Measurements from ENCODE around the gene TBC1D1. TPM values are rescaled to one million over a fixed set of nuclear protein-coding genes. Genes with fewer than 3 reads are reported as not detected.

Gene TBC1D1
- total RNA-seq, 1 experiment from 2014 or later, result 56.0 TPM

DNA sequence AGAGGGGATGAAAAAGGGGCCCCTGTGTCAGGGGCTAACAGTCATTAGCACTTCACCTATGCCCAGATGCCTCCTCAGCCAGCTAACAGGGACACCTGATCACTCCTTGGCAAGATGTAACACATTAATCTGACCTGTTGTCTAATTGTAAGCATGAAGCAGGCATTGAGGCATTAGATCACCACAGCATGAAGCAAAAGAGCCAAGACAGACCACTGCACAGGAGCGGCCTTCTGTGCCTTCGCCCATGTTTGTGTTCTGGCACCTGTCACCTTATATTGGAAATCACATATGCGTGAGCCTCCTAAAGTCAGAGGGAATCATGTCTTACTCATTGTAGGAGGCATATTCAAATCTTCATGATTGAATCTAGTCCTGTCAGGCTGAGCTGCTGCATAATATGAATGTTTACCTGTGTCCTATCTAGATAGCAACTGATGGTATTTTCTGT lies 117.7 kb downstream of the TBC1D1 start:
- H3K27ac ChIP-seq (ENCODE audit: low read length), result no peak overlapping the region
- in situ Hi-C loops (cut with HindIII; ENCODE audit: low pct_unique_long_range_greater_than_20kb, low sequenced_read_pairs) (no loop called here), intact Hi-C loops (cut with micrococcal nuclease; ENCODE audit: unreplicated experiment) (no loop called here)
- ATAC-seq, result no peak
- H3K9me3 ChIP-seq (ENCODE audit: control insufficient read depth, insufficient read depth, low read depth, low read length), result no peaks in the 10 kb centered on the region
- CTCF ChIA-PET, result no interaction called here
- H3K36me3 ChIP-seq (ENCODE audit: control insufficient read depth, insufficient read depth, low read length), result no peaks in the 10 kb centered on the region
- TF ChIP-seq, protein P1, sequence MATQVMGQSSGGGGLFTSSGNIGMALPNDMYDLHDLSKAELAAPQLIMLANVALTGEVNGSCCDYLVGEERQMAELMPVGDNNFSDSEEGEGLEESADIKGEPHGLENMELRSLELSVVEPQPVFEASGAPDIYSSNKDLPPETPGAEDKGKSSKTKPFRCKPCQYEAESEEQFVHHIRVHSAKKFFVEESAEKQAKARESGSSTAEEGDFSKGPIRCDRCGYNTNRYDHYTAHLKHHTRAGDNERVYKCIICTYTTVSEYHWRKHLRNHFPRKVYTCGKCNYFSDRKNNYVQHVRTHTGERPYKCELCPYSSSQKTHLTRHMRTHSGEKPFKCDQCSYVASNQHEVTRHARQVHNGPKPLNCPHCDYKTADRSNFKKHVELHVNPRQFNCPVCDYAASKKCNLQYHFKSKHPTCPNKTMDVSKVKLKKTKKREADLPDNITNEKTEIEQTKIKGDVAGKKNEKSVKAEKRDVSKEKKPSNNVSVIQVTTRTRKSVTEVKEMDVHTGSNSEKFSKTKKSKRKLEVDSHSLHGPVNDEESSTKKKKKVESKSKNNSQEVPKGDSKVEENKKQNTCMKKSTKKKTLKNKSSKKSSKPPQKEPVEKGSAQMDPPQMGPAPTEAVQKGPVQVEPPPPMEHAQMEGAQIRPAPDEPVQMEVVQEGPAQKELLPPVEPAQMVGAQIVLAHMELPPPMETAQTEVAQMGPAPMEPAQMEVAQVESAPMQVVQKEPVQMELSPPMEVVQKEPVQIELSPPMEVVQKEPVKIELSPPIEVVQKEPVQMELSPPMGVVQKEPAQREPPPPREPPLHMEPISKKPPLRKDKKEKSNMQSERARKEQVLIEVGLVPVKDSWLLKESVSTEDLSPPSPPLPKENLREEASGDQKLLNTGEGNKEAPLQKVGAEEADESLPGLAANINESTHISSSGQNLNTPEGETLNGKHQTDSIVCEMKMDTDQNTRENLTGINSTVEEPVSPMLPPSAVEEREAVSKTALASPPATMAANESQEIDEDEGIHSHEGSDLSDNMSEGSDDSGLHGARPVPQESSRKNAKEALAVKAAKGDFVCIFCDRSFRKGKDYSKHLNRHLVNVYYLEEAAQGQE (IDR thresholded peaks at IDR 0.05; ENCODE audit: insufficient read depth in 1 of 2, low read depth in 2 of 2, low read length in 1 of 2), result no peak
- TF ChIP-seq TCF7L2 (IDR thresholded peaks at IDR 0.05; ENCODE audit: low read depth, low read length) (no peak), SIN3A (IDR thresholded peaks at IDR 0.05; ENCODE audit: borderline replicate concordance, insufficient read depth, low read depth, low read length) (no peak), POLR2AphosphoS5 (IDR thresholded peaks at IDR 0.05; ENCODE audit: low read depth, low read length) (no peak)
- TF ChIP-seq, protein P2, sequence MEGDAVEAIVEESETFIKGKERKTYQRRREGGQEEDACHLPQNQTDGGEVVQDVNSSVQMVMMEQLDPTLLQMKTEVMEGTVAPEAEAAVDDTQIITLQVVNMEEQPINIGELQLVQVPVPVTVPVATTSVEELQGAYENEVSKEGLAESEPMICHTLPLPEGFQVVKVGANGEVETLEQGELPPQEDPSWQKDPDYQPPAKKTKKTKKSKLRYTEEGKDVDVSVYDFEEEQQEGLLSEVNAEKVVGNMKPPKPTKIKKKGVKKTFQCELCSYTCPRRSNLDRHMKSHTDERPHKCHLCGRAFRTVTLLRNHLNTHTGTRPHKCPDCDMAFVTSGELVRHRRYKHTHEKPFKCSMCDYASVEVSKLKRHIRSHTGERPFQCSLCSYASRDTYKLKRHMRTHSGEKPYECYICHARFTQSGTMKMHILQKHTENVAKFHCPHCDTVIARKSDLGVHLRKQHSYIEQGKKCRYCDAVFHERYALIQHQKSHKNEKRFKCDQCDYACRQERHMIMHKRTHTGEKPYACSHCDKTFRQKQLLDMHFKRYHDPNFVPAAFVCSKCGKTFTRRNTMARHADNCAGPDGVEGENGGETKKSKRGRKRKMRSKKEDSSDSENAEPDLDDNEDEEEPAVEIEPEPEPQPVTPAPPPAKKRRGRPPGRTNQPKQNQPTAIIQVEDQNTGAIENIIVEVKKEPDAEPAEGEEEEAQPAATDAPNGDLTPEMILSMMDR (IDR thresholded peaks at IDR 0.05), result no peak
- no peaks in the 10 kb centered on the region for H3K27me3 ChIP-seq (ENCODE audit: control insufficient read depth, insufficient read depth, low read length)
- no peaks in the 10 kb centered on the region; the same call in 1 of the 2 replicates for H3K4me1 ChIP-seq (ENCODE audit: control insufficient read depth, insufficient read depth, low read length)
- H3K4me3 ChIP-seq (ENCODE audit: low read depth in 2 of 2, low read length in 2 of 2), result no peak overlapping the region
- no peak for DNase-seq (ENCODE audit: low read depth, low spot score)
- POLR2A ChIA-PET, result no interaction called here
- BruUV-seq (replicated peaks), result no TSS peak

DNA sequence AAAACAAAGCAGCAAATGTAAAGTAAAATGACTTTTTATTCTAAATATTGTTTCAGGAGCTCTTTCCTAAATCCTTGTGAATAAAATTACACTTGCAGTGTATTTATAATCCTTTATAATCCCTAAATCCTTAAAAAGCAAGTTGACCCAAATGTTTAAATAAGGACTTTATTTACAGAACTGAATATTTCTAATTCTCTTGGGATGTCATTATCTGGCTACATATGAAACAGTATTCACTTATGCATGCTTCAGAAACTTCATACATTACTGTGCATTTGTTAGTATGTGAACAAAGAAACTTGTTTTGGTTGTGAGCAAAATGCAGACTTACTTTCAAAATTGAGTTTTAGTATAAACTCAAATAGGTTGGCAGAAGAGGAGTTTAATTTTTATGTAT lies 118.5 kb downstream of the TBC1D1 start:
- Histone ChIP-seq H3K4me1 (ENCODE audit: control insufficient read depth, insufficient read depth, low read length) (no peaks in the 10 kb centered on the region; the same call in 1 of the 2 replicates), H3K9me3 (ENCODE audit: control insufficient read depth, insufficient read depth, low read depth, low read length) (no peaks in the 10 kb centered on the region), H3K27me3 (ENCODE audit: control insufficient read depth, insufficient read depth, low read length) (no peaks in the 10 kb centered on the region), H3K4me3 (ENCODE audit: low read depth in 2 of 2, low read length in 2 of 2) (no peak overlapping the region), H3K27ac (ENCODE audit: low read length) (no peak overlapping the region), H3K36me3 (ENCODE audit: control insufficient read depth, insufficient read depth, low read length) (no peaks in the 10 kb centered on the region)
- in situ Hi-C loops (cut with HindIII; ENCODE audit: low pct_unique_long_range_greater_than_20kb, low sequenced_read_pairs) (no loop called here), intact Hi-C loops (cut with micrococcal nuclease; ENCODE audit: unreplicated experiment) (no loop called here)
- ATAC-seq (no peak), DNase-seq (ENCODE audit: low read depth, low spot score) (no peak)
- ChIA-PET CTCF (no interaction called here), POLR2A (no interaction called here)
- no TSS peak for BruUV-seq (replicated peaks)
- TF ChIP-seq TCF7L2 (IDR thresholded peaks at IDR 0.05; ENCODE audit: low read depth, low read length), result no peak
- TF ChIP-seq SIN3A (IDR thresholded peaks at IDR 0.05; ENCODE audit: borderline replicate concordance, insufficient read depth, low read depth, low read length), result no peak
- no peak for TF ChIP-seq POLR2AphosphoS5 (IDR thresholded peaks at IDR 0.05; ENCODE audit: low read depth, low read length)
- TF ChIP-seq, protein P2 (IDR thresholded peaks at IDR 0.05), result no peak
